ENCODE results near the gene PHF20.
A peak's percentile ranks its signal among the peaks of the same experiment; 100 is the strongest.
"Not testable (repeated sequence)": the region's sequence is repeated elsewhere in the genome, so short reads cannot be mapped to it uniquely, and the experiment has no call there.

Gene PHF20

GRCh38 chr20:35885212-35885611 lies 113.4 kb downstream of the PHF20 start:
- no peak for DNase-seq (ENCODE audit: low read depth, low spot score)

GRCh38 chr20:35886537-35886936 lies 114.7 kb downstream of the PHF20 start:
- no peak for DNase-seq (ENCODE audit: low read depth, low spot score)

DNA sequence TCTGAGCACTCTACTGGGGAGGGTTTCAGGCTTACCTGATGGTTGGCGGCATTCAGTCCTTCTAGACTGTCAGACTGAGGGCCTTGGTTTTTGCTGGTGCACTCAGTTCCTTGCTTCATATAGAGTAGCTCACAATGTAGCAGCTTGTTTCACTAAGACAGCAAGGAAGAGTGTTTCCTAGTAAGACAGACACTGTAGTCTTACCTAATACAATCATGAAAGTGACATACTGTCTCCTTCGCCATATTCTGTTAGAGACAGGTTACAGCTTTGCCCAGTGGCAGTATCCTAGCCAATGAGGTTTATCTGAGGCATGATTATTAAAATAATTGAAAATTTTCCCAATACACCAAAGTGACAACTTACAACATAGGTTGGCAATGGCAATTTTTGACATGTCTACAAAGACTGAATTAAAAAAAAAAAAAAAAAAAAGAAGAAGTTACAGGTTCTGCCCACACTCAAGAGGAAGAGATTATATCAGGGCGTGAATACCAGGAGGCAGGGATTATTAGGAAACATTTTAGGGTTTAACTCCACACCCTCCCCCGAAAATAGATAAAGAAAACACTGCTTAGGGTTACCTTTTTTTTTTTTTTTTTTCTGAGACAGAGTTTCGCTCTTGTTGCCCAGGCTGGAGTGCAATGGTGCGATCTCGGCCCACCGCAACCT lies 115.7 kb downstream of the PHF20 start:
- DNase-seq (ENCODE audit: low read depth, low spot score) = no peak

DNA sequence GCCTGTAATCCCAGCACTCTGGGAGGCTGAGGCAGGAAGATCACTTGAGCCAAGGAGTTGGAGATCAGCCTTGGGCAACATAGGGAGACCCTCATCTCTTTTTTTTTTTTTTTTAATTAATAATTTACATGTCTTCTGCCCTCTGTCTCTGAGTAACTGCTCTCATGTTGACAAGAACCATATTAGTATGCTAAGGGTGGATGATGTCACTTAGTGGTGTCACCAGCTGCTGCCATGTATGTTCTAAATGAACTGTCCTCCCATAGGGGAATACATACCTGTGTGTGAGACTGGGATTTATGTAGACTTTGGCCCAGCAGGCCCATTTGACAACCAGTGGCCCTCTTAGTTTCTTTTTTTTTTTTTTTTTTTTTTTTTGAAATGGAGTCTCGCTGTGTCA lies 116.8 kb downstream of the PHF20 start:
- DNase-seq (ENCODE audit: low read depth, low spot score) = no peak

- no peak for DNase-seq (ENCODE audit: low read depth, low spot score)
These were observed 119.6 kb downstream of the PHF20 start for GRCh38 chr20:35891375-35891774.

GRCh38 chr20:35892871-35893270 lies 121.1 kb downstream of the PHF20 start:
- DNase-seq (ENCODE audit: low read depth, low spot score) = no peak

DNA sequence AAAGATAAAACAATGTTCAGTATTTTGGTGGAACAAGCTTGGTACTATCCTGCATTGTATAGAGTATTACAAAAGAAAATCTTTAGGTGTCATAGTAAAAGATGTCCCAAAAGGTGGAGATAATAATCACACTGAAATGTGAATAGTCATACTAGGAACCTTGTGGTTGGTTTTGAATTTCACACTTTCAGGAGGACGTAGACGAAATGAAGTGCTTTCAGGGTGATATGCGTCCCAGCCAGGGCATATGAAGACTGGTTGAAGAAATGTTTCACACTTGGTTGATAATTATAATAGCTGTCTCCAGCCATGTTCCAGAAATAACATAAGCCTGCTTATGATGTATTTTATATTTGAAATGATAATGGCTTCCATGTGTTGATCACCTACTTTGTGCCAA lies 122.1 kb downstream of the PHF20 start:
- DNase-seq (ENCODE audit: low read depth, low spot score) = no peak

GRCh38 chr20:35895516-35895915 lies 123.7 kb downstream of the PHF20 start:
- DNase-seq (ENCODE audit: low read depth, low spot score) = not testable (repeated sequence)

DNA sequence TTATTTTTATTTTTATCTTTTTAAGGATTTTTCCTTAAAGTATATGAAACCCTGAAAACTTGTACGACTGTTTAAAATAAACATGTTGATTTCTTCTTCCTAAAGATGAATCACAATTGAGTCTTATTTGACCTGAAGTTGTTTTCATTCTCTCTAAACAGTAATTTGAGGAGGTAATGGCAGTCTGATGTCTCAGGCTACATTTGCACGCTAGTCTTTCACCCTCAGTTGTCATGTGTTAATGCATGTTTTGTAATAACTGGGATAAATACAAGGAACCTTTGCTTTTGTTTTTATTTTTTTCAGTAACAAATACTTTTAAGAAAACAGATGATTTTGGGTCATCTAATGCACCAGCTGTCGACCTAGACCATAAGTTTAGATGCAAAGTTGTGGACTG lies 127.2 kb downstream of the PHF20 start:
- no peak for DNase-seq (ENCODE audit: low read depth, low spot score)

DNA sequence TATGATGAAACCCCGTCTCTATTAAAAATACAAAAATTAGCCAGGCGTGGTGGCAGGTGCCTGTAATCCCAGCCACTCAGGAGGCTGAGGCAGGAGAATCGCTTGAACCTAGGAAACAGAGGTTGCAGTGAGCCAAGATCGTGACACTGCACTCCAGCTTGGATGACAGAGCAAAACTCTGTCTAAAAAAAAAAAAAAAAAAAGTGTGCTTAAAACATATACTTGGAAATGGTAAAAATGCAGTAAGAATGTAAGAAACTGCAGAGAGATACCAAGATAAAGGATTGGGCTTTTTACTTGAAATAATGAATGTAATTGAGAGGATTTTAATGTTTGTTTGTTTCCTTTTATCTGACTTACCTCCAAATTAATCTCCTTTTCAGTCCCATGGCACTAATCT lies 129.4 kb downstream of the PHF20 start:
- not testable (repeated sequence) for DNase-seq (ENCODE audit: low read depth, low spot score)

GRCh38 chr20:35901678-35902544 lies 130.1 kb downstream of the PHF20 start:
- no peak for DNase-seq (ENCODE audit: low read depth, low spot score)

DNA sequence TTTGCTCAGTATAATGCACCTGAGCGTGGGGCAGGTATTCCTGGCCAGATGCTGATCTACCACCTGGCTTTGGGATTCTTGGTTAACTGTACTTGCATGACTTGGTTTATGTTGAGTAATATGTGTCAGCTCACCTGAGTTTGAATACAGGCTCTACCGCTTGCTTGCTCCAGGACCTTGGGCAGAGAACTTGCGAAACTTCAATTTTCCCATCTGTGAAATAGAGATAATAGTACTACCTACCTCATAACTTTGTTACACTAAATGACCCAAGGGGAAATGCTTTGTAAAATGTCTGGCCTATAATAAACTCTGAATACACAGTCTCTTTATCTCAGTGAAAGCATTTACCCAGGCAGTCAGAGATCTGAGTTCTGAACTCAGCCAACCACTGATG lies 130.7 kb downstream of the PHF20 start:
- DNase-seq (ENCODE audit: low read depth, low spot score) = no peak

- DNase-seq (ENCODE audit: low read depth, low spot score) = no peak
These were observed 132.0 kb downstream of the PHF20 start for GRCh38 chr20:35903843-35904242.

DNA sequence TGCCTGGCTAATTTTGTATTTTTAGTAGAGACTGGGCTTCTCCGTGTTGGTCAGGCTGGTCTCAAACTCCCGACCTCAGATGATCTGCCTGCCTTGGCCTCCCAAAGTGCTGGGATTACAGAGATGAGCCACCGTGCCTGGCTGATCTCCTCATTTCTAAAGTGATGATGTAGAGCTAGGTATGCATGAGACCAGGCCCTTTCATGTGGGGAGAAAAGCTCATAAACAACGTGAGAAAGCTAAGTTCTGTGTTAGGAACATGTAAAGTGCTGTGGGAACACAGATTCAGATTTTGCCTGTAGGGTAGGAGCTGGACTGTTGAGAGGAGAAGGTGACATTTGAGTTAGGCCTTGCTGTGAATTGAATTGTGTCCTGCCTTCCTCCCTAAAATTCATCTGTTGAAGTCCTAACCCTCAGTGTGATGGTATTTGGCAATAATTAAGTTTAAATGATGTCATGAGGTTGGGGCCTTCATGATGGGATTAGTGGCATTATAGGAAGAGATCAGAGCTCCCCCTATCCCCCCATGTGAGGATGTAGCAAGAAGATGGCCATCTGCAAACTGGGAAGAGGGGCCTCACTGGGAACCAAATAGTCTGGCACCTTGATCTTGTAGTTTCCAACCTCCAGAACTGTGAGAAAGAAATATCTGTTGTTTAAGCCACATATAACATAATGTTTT lies 133.3 kb downstream of the PHF20 start:
- no peak for DNase-seq (ENCODE audit: low read depth, low spot score)

GRCh38 chr20:35907017-35907701 lies 135.3 kb downstream of the PHF20 start:
- DNase-seq (ENCODE audit: low read depth, low spot score) = no peak

DNA sequence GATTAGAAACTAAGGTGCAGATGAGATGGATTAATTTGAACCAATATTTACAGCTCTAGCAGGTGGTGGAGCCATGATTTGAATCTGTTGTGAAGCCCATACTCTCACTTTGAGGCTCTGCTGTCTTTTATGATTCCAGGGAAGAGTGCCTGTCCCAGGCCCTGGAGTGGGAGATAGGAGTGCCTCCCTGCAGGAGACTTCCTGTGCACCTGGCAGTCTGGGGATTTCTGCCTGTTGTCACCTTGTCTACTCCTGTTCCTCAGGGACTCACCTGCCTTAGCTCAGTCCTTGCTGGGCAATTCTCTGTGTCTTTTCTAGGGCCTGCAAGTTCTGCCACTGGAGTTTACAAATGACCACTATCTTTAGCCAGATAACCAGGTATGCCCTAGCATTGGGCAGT lies 136.2 kb downstream of the PHF20 start:
- peak; percentile 7 for DNase-seq (ENCODE audit: low read depth, low spot score)

DNA sequence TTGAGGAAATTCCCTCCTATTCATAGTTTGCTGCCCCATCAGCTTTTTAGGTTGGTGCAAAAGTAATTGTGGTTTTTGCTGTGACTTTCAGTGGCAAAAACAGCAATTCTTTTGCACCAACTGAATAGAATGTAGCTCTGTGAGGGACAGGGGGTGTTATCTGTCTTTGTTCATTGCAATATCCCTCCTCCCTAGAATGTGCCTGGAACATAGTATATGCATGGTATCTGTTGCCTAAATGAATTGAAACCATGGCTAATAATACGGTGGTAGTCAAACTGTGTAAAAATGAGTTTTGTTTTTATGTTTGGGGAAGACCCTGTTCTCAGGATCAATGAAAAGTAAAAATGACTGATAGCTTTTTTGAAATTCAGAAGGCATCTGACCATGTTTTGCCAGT lies 137.4 kb downstream of the PHF20 start:
- DNase-seq (ENCODE audit: low read depth, low spot score) = no peak

DNA sequence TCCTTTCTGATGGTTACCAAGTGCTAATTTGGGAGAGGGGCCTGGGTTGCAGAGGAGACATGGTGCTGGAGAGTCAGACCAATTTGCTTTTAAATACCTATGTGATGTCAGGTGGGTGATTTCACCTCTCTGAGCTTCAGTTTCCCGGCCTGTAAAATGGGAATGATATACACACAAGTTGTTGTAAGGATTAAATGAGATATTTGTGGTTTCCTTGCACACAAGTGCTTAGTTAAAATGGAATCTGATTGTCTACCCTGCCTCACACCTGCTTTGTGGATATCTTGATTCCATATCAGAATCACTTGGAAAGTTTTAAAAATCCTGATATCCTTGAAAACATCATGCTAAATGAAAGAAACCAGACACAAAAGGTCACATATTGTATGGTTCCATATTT lies 138.0 kb downstream of the PHF20 start:
- no peak for DNase-seq (ENCODE audit: low read depth, low spot score)

GRCh38 chr20:35910254-35910653 lies 138.4 kb downstream of the PHF20 start:
- no peak for DNase-seq (ENCODE audit: low read depth, low spot score)

DNA sequence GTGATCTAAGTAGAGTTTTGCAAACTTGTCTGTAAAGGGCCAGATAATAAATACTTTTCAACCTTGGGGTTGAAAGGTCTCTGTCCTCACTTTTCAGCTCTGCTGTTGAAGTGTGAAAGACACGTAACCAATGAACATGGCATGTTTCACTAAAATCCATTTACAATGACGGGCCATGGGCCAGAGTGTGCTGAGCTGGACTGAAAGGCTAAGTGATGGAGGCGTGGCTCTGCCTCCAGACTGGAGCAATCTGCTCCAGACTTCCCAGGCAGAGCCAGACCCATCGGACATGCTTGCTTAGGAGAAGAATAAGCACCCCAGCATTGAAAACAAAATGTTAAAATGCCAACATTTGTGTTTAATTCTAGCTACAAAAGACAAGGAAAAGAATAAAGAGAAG lies 141.1 kb downstream of the PHF20 start:
- no peak for DNase-seq (ENCODE audit: low read depth, low spot score)

GRCh38 chr20:35917077-35917476 lies 145.3 kb downstream of the PHF20 start:
- no peak for DNase-seq (ENCODE audit: low read depth, low spot score)

DNA sequence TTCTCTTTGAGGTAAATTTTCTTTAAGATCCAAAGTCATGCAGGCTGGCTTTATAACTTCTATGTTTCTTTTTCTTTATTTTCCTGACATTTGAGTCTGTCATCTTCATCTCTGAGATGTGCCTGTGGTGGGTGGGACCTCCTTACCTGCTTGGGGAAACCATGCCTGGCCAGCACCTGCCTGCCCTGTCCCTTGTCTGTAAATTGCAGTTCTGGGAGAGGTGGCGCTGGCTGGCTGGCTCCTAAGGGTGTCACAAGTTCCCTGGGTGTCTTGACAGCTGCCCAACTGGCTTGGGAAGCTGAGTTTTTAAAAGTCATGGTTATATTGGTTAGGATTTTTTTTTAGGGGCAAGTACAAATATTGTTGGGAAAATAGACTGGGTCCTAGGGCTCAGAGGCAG lies 146.2 kb downstream of the PHF20 start:
- DNase-seq (ENCODE audit: low read depth, low spot score) = no peak
